HepG2 (cell line): ENCODE measurements around the gene CALML6. TPM values are rescaled to one million over a fixed set of nuclear protein-coding genes. Genes with fewer than 3 reads are reported as not detected.

Source experiments
- ADNP ChIP-seq: sonication (generic); formaldehyde crosslinking; IDR thresholded peaks from 2 replicates; pipeline ENCODE4 v1.4.0; 2020; ENCODE audit warnings: missing genetic modification reagents
- HMGA1 ChIP-seq: sonication (generic); formaldehyde crosslinking; conservative IDR thresholded peaks from 2 replicates; pipeline ENCODE4 v1.4.0; 2020; ENCODE audit warnings: missing genetic modification reagents
- MAFK ChIP-seq, 2 experiments: IDR thresholded peaks in 1 of 2; conservative IDR thresholded peaks in 1 of 2; 2 replicates each; pipeline ENCODE4 v1.6.1; 2011; ENCODE audit warnings: improper control_type of control experiment in 2 of 2, low read length in 2 of 2
- TBL1XR1 ChIP-seq: fragments of 150-350 bp; IDR thresholded peaks from 2 replicates; pipeline ENCODE4 v1.6.1; 2014; ENCODE audit warnings: borderline replicate concordance, low read length; ENCODE audit not compliant: partially characterized antibody
- THYN1 ChIP-seq: sonication (generic); formaldehyde crosslinking; IDR thresholded peaks from 2 replicates; pipeline ENCODE4 v1.8.1; 2023; ENCODE audit warnings: low read depth, mild to moderate bottlenecking, moderate library complexity, missing genetic modification reagents, borderline replicate concordance
- UBTF ChIP-seq: sonication (generic); formaldehyde crosslinking; IDR thresholded peaks from 2 replicates; pipeline ENCODE4 v1.4.0; 2020; ENCODE audit warnings: mild to moderate bottlenecking, missing genetic modification reagents
- ZBTB33 ChIP-seq: sonication (generic); formaldehyde crosslinking; IDR thresholded peaks from 2 replicates; pipeline ENCODE4 v1.4.0; 2020; ENCODE audit warnings: missing genetic modification reagents
- ZNF768 ChIP-seq: sonication (generic); formaldehyde crosslinking; IDR thresholded peaks from 2 replicates; pipeline ENCODE4 v1.4.0; 2020; ENCODE audit warnings: missing genetic modification reagents
- polyA plus RNA-seq, 8 experiments: library from polyadenylated mRNA; depleted of rRNA in 3 of 8; stranded (reverse) in 7 of 8; unstranded in 1 of 8; fragments of >200 nt; fragmentation: Illumina TruSeq in 4 of 8; extraction: Trizol in 4 of 8; gene quantifications; 2 replicates each; pipeline versions ENCODE4 v1.2.1 to v1.2.3, GENCODE V29; 2011 to 2016; ENCODE audit warnings: low read depth in 4 of 8, missing spikeins in 1 of 8, mixed read lengths in 1 of 8; ENCODE audit not compliant: insufficient read depth in 1 of 8
- total RNA-seq, 5 experiments: library from RNA; depleted of rRNA; stranded (reverse); fragments of >200 nt; fragmentation: Illumina TruSeq; extraction: Trizol; gene quantifications; 2 replicates each; pipeline ENCODE4 v1.2.3, GENCODE V29; 2016; ENCODE audit warnings: low read depth in 1 of 5
- TF ChIP-seq, protein P1 (sequence below): conservative IDR thresholded peaks from 2 replicates; pipeline ENCODE4 v1.6.1; 2018; ENCODE audit warnings: missing genetic modification reagents

Gene CALML6
- total and polyA plus RNA-seq, 2 of the 13 experiments (the other 11 are each of a cell fraction or from before 2014, with no cell fraction given) = 0.11 to 0.12 TPM

GRCh38 chr1:1960480-1961196 is 45.6 kb downstream of the CALML6 start (continued):
- TF ChIP-seq UBTF (CRISPR knock-in tag) (no peak), ZNF768 (peak; percentile 58; the same call in 1 of the 2 replicates), TBL1XR1 (no peak), THYN1 (CRISPR knock-in tag) (no peak), MAFK (conservative IDR thresholded peaks at IDR 0.05 in 1 of 2, IDR thresholded peaks at IDR 0.05 in 1 of 2; ENCODE audit: low read length in 2 of 2) (0 out of 4 replicates have a peak, but pooled peaks have one; percentile 15 to 21), HMGA1 (no peak), ADNP (CRISPR knock-in tag) (no peak), ZBTB33 (no peak)
- TF ChIP-seq, protein P1, sequence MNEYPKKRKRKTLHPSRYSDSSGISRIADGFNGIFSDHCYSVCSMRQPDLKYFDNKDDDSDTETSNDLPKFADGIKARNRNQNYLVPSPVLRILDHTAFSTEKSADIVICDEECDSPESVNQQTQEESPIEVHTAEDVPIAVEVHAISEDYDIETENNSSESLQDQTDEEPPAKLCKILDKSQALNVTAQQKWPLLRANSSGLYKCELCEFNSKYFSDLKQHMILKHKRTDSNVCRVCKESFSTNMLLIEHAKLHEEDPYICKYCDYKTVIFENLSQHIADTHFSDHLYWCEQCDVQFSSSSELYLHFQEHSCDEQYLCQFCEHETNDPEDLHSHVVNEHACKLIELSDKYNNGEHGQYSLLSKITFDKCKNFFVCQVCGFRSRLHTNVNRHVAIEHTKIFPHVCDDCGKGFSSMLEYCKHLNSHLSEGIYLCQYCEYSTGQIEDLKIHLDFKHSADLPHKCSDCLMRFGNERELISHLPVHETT (CRISPR knock-in tag) = 0 out of 2 replicates have a peak, but pooled peaks have one; percentile 13
